Mesodermal cell (in vitro differentiated cells): ENCODE data around the gene ASCL1.

ENCODE experiments used
- H3K27ac ChIP-seq: 2 replicates; pipeline ENCODE4 v1.7.0; 2013; ENCODE audit warnings: mild to moderate bottlenecking, low read depth, low read length, moderate library complexity; ENCODE audit not compliant: severe bottlenecking
- H3K36me3 ChIP-seq: 2 replicates; pipeline ENCODE4 v1.7.1; 2013; ENCODE audit warnings: mild to moderate bottlenecking, low read length, moderate library complexity; ENCODE audit not compliant: control insufficient read depth, insufficient read depth
- H3K4me1 ChIP-seq: one replicate; pipeline ENCODE4 v1.7.1; 2013; ENCODE audit warnings: mild to moderate bottlenecking, low read length; ENCODE audit not compliant: insufficient read depth, control insufficient read depth, poor library complexity, severe bottlenecking
- H3K4me3 ChIP-seq: 2 replicates; pipeline ENCODE4 v1.7.0; 2013; ENCODE audit warnings: low read length, control low read depth, mild to moderate bottlenecking; ENCODE audit not compliant: insufficient read depth, poor library complexity, severe bottlenecking; ENCODE audit errors: extremely low read depth
- H3K9me3 ChIP-seq: 2 replicates; pipeline ENCODE4 v1.7.1; 2013; ENCODE audit warnings: mild to moderate bottlenecking, low read length, moderate library complexity; ENCODE audit not compliant: control insufficient read depth
- WGBS, 2 experiments: methylation state at CpG; one replicate each; pipeline ENCODE4 v1.1.5; 2013; ENCODE audit warnings: missing lambda C conversion rate in 2 of 2; ENCODE audit not compliant: insufficient coverage in 2 of 2; 5-methylcytosine and 5-hydroxymethylcytosine counted together

ASCL1 gene

DNA sequence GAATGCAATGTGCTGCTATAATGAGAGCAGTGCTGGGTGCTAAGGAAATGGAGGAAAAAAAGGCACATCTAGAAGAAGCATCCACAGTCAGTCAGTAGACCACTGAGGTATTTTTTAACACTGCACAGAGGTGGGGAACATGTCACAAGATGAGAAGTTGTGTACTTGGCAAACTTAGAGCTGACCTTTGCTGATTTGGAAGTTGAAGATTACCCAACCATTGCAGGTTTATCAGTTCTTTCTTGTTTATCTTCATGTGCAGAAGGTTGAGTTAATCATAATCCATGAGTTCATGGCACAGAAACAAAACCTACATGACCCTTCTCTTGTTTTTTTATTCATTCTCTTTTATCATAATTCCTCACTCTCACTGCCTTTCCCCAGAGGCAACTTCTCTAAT is 37.2 kb upstream of the ASCL1 start:
- H3K4me3 ChIP-seq = no peak overlapping the region
- H3K27ac ChIP-seq = no peak overlapping the region
- no peaks in the 10 kb centered on the region for H3K36me3 ChIP-seq
- no peaks in the 10 kb centered on the region for H3K4me1 ChIP-seq
- H3K9me3 ChIP-seq = no peaks in the 10 kb centered on the region

DNA sequence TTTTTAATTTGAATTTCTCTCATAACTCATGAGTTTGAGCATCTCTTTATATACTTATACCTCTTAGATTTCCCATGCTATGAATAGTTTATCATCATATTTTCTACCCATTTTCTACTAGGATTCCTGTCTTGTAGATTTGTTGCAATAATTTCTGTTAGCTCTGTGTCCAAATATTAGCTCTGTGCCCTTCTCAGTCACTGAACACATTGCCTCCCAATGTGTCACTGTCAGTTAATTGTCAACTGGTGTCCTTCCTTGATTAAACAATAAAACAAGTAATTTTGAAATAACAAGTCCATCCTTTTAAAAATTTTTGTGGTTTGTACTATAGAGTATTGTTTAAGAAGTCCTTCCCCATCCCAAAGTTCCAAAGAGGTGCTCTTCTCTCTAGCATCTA is 36.2 kb upstream of the ASCL1 start:
- Histone ChIP-seq H3K9me3 (no peaks in the 10 kb centered on the region), H3K36me3 (no peaks in the 10 kb centered on the region), H3K27ac (no peak overlapping the region), H3K4me1 (no peaks in the 10 kb centered on the region), H3K4me3 (no peak overlapping the region)

DNA sequence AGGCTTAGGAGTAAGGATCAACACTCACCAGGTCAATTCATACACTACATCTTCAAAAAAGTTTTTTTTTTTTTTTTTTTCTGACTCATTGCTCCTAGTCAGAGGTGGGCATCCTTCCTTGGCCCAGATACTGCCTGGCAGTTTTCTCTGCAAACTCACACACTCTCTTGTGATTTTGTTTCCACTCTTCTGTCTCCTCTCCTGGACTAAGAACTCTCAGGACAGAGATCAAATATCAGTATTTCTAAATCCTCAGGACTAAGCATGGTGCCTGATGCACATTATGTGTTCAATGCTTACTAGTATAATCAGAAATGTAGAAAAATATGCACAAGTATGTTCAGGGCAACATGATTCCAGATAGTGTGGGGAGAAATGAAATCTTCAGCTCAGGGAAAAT is 30.3 kb upstream of the ASCL1 start:
- H3K4me3 ChIP-seq = no peak overlapping the region
- no peaks in the 10 kb centered on the region for H3K9me3 ChIP-seq
- H3K36me3 ChIP-seq = no peaks in the 10 kb centered on the region
- H3K4me1 ChIP-seq = no peaks in the 10 kb centered on the region
- H3K27ac ChIP-seq = no peak overlapping the region

DNA sequence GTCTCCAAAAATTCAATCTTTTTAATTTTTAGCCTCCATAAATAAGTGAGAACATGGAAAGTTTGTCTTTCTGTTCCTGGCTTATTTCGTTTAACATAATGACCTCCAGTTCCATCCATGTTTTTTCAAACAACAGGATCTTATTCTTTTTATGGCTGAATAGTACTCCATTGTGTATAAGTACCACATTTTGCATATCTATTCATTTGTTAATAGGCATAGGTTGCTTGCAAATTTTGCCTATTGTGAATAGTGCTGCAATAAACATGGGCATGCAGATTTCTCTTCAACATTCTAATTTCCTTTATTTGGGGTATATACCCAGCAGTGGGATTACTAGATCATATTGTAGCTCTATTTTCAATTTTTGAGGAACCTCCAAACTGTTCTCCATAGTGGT is 24.3 kb upstream of the ASCL1 start:
- Histone ChIP-seq H3K4me3 (no peak overlapping the region), H3K9me3 (no peaks in the 10 kb centered on the region), H3K27ac (no peak overlapping the region), H3K36me3 (no peaks in the 10 kb centered on the region), H3K4me1 (no peaks in the 10 kb centered on the region)
- WGBS, 2 experiments = no CpG with 5 or more reads among the region's 1 CpG

DNA sequence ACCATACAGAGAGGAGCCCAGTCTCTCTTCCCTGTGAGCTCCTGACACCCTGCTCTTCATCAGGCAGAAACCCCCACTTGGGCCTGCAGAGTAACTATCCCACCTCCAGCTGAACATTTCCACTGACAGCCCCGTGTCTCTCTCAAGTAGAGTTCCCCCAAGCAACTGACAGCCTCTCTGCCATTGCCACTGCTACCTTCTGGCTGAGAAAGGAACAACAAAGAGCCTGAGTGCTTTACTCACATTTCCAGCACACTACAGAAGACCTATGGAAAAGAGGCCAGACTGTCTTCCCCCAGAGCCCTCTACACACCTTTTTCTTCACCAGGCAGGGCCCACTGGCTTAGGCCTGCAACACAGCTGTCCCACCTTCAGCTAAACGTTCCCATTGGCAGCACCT is 18.4 kb upstream of the ASCL1 start:
- no peaks in the 10 kb centered on the region for H3K4me1 ChIP-seq
- WGBS, 2 experiments = 66 to 68% methylated on average over 2 of the region's 2 CpGs
- H3K9me3 ChIP-seq = no peaks in the 10 kb centered on the region
- no peak overlapping the region for H3K4me3 ChIP-seq
- H3K27ac ChIP-seq = no peak overlapping the region
- H3K36me3 ChIP-seq = no peaks in the 10 kb centered on the region

DNA sequence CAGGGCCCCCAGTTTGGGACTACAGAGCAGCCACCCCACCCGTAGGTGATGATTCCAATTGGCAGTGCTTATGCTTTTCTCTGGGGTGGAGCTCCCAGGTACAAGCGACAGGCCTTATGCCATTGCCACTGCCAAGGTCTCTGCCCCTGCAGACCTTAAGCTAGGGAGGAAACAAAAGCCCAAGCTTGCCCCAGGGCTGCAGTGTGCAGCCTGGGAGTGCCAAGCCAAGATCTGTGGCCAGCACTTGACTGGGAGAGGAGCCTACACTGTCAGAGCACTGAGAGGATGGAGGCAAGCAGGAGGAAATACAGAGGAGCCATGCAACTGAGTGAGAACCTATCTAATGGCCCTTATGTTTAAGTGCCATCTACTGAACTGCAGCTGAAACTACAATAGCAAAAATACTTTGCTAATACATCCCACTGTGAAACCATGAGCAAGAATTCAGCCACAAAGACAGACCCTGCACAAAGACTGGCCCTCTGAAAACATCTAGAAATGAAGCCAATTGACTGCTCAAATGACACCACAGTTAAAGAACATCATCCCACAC is 17.7 kb upstream of the ASCL1 start:
- 83 to 100% methylated on average over 2 of the region's 2 CpGs for WGBS, 2 experiments

DNA sequence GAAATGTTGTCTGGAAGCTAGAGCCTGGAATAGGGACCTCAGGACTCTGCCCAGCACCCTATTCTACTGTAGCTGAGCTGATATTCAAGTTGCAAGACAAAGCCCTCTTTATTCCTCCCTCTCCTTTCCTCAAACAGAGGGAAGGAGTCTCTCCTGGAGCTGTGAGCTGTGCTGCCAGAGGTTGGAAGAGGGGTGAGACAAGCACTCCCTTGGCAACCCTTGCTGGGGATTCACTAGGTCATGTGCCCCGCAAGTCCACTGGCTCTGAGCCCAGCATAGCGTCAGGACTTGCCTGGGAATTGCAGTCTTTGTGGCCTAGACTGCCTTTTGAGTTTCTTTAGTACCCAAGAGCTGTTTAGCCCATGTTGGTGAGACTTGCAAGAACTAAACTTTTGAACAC is 11.4 kb upstream of the ASCL1 start:
- Histone ChIP-seq H3K4me1 (peaks cover 5% of the 10 kb centered on the region), H3K4me3 (no peak overlapping the region), H3K9me3 (no peaks in the 10 kb centered on the region), H3K36me3 (no peaks in the 10 kb centered on the region), H3K27ac (no peak overlapping the region)
- WGBS, 2 experiments = 75 to 82% methylated on average over 2 of the region's 2 CpGs

More for the DNA sequence above, 17.7 kb upstream of the ASCL1 start:
- H3K36me3 ChIP-seq = no peaks in the 10 kb centered on the region
- no peaks in the 10 kb centered on the region for H3K9me3 ChIP-seq
- H3K27ac ChIP-seq = no peak overlapping the region
- H3K4me3 ChIP-seq = no peak overlapping the region
- H3K4me1 ChIP-seq = no peaks in the 10 kb centered on the region

DNA sequence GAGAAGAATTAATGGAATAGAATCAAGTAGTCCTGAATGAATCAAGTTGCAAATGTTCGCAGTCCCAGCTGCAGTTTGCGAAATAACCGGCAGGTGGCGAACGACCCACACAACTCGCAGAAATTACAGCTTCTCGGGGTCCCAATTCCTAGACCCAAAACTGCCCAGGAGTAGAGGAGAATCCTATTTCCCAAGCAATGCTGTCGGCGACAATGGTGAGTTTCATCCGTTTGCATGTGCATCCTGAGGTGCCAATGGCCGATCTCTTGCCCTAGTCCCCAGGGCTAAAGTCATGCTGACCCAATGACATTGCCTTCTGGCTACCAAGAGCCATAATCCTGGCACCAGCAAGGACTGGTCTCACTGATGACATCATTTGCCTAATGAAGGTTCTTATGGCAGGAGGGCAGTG is 8.5 kb upstream of the ASCL1 start:
- H3K4me1 ChIP-seq = peaks cover 5% of the 10 kb centered on the region
- WGBS, 2 experiments = 5% methylated on average over 11 of the region's 11 CpGs
- no peaks in the 10 kb centered on the region for H3K9me3 ChIP-seq
- no peak overlapping the region for H3K27ac ChIP-seq
- H3K4me3 ChIP-seq = no peak overlapping the region
- no peaks in the 10 kb centered on the region for H3K36me3 ChIP-seq

DNA sequence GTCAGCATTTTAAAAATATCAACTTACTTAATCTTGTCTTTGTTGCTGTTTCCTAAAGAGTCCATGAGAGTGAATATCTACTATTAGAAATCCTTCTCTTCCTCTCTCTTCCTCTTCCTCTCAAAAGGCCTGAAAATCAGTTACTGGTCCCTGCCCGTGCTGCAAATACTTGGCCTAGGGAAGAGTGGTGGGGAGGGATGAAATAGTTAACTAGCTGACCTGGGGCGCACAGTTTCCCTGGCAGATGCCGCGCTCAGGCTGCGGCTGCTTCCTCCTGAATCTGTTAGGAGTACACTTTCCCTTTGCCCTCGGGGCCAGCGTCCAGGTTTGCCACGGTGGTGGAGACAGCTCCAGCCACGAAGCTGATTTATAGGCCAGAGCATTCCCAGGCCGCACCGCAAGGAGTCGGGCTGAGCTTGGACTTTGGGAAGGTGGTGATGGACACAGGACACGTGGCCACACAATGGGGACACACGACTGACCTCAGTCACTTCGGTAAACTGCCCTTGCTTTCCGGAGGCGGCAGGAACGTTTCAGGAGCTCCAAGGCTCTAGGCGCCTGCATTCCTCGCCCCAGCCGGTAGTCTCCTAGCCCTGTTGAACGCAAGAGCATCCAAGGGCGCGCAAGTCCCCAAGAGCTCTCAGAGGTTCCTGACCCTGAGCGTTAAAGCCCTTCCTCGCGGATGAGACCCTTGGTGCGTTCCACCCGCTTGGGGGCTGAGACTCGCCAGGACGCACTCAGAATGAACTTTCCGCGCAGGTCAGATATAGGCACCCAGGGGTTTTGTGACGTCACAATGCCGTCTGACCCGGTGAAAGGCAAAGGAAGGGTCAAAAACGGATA is 7.1 kb upstream of the ASCL1 start:
- Histone ChIP-seq H3K4me3 (no peak overlapping the region), H3K4me1 (peaks cover 5% of the 10 kb centered on the region), H3K36me3 (no peaks in the 10 kb centered on the region), H3K27ac (no peak overlapping the region), H3K9me3 (no peaks in the 10 kb centered on the region)
- 4 to 6% methylated on average over 29 to 36 of the region's 37 CpGs for WGBS, 2 experiments

DNA sequence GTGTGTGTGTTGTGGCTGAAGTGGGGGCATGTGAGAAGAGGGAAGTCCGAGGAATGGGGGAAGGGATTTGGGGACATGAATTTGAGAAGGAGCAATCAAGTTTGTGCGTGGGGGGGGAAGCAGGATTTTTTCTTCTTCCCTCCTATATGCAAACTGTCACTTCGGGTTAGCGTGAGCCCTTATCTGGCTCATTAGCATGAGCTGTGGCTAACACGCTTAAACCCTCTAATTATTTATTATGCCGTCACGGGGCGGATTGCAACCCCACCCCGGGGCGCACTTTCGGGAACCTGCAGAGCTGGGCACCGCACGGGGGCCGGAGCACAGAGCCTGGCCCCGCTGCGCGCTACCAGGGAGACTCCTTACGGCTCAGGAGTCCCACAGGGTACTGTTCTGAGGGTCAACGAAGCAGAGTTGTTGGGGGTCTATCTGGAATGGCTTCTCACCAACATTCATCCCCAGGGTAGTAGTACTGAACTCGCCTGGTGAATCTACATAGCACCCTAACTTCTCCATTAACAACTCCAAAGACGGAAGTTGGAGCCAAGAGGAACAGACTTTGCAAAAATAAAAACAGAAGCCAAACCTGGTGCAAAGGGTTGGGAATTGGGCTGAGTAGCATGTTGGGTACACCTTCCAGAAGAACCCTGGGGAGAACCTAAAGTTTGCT is 6.4 kb upstream of the ASCL1 start:
- Histone ChIP-seq H3K36me3 (no peaks in the 10 kb centered on the region), H3K4me1 (peaks cover 5% of the 10 kb centered on the region), H3K9me3 (no peaks in the 10 kb centered on the region), H3K4me3 (no peak overlapping the region), H3K27ac (no peak overlapping the region)
- 4 to 6% methylated on average over 7 to 18 of the region's 21 CpGs for WGBS, 2 experiments

DNA sequence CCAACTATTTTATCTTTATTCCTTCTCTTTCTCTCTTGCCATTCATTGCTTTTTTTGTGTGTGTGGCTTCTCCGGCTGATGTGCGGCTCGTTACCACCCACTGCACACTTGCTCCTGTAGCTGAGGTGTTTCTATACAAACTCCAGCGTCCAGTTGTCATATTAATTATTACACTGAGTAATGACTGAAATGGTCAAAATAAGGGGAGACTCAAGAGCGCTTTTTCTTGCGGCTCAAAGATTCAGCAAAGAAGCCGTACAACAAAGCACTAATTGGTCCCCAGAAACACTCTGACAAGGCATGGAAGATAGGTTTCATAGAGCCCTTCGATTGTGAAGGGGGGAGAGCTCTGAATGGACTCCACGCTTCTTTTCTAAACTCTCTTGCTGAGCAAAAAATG is 5.6 kb upstream of the ASCL1 start:
- Histone ChIP-seq H3K4me1 (peaks cover 7% of the 10 kb centered on the region), H3K4me3 (no peak overlapping the region), H3K36me3 (no peaks in the 10 kb centered on the region), H3K9me3 (no peaks in the 10 kb centered on the region), H3K27ac (no peak overlapping the region)
- WGBS, 2 experiments = 33 to 45% methylated on average over 1 to 2 of the region's 9 CpGs
